Measurements from ENCODE around the gene NCKAP5. TPM values are rescaled to one million over a fixed set of nuclear protein-coding genes. Genes with fewer than 3 reads are reported as not detected.

Gene NCKAP5
- total and polyA plus RNA-seq, 4 donors: 0.57 to 2.8 (median 2.4) TPM

DNA sequence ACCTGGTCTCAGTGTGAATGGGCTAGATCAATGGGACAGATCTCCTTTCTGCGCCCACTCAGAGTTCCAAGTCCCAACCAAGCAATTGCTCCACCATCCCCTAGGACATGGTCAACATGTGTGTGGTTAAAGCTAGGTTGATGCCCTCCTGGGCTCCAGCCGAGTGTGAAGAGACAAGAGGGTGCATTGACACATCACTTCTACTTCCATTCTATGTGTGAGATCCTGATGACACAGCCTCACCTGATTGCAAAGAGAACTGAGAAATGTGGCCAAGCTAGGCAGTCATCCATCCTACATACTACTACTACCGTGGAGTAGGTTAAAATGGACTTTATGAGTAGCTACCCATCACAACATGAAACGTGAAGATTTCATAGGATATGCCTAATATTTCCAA is 106.8 kb downstream of the NCKAP5 start:
- Histone ChIP-seq H3K4me1 (ENCODE audit: control insufficient read depth in 4 of 4, insufficient read depth in 4 of 4, low read length in 3 of 4) (no peaks in the 10 kb centered on the region), H3K27me3 (ENCODE audit: control insufficient read depth in 4 of 4, insufficient read depth in 4 of 4, low read length in 3 of 4) (no peaks in the 10 kb centered on the region), H3K9ac (ENCODE audit: low read depth in 1 of 2, low read length in 2 of 2) (no peak overlapping the region), H3K36me3 (ENCODE audit: control insufficient read depth in 4 of 4, insufficient read depth in 3 of 4, low read depth in 1 of 4, low read length in 3 of 4) (no peaks in the 10 kb centered on the region), H3K4me3 (ENCODE audit: low read depth in 1 of 3, low read length in 3 of 3) (no peak overlapping the region), H3K9me3 (ENCODE audit: control insufficient read depth in 4 of 4, low read length in 3 of 4) (no peaks in the 10 kb centered on the region), H3K27ac (ENCODE audit: low read depth in 1 of 2, low read length in 2 of 2) (no peak overlapping the region)
- whole genome bisulfite sequencing: 88% methylated on average over 4 of the region's 4 CpGs
- TF ChIP-seq GABPA (IDR thresholded peaks at IDR 0.05 in 1 of 2, conservative IDR thresholded peaks at IDR 0.05 in 1 of 2): no peak
- no peak for TF ChIP-seq TAF1 (conservative IDR thresholded peaks at IDR 0.05)
- no peak for TF ChIP-seq NR2F2 (IDR thresholded peaks at IDR 0.05)
- TF ChIP-seq JUND (IDR thresholded peaks at IDR 0.05): no peak
- TF ChIP-seq HNF4A (conservative IDR thresholded peaks at IDR 0.05): no peak
- TF ChIP-seq, protein P1, sequence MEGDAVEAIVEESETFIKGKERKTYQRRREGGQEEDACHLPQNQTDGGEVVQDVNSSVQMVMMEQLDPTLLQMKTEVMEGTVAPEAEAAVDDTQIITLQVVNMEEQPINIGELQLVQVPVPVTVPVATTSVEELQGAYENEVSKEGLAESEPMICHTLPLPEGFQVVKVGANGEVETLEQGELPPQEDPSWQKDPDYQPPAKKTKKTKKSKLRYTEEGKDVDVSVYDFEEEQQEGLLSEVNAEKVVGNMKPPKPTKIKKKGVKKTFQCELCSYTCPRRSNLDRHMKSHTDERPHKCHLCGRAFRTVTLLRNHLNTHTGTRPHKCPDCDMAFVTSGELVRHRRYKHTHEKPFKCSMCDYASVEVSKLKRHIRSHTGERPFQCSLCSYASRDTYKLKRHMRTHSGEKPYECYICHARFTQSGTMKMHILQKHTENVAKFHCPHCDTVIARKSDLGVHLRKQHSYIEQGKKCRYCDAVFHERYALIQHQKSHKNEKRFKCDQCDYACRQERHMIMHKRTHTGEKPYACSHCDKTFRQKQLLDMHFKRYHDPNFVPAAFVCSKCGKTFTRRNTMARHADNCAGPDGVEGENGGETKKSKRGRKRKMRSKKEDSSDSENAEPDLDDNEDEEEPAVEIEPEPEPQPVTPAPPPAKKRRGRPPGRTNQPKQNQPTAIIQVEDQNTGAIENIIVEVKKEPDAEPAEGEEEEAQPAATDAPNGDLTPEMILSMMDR (IDR thresholded peaks at IDR 0.05; ENCODE audit: low read depth, low read length, missing input control): no peak
- TF ChIP-seq YY1 (IDR thresholded peaks at IDR 0.05): no peak
- no peak for TF ChIP-seq SP1 (IDR thresholded peaks at IDR 0.05)
- TF ChIP-seq, protein P2, sequence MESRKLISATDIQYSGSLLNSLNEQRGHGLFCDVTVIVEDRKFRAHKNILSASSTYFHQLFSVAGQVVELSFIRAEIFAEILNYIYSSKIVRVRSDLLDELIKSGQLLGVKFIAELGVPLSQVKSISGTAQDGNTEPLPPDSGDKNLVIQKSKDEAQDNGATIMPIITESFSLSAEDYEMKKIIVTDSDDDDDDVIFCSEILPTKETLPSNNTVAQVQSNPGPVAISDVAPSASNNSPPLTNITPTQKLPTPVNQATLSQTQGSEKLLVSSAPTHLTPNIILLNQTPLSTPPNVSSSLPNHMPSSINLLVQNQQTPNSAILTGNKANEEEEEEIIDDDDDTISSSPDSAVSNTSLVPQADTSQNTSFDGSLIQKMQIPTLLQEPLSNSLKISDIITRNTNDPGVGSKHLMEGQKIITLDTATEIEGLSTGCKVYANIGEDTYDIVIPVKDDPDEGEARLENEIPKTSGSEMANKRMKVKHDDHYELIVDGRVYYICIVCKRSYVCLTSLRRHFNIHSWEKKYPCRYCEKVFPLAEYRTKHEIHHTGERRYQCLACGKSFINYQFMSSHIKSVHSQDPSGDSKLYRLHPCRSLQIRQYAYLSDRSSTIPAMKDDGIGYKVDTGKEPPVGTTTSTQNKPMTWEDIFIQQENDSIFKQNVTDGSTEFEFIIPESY (IDR thresholded peaks at IDR 0.05): no peak
- TF ChIP-seq, protein P3, sequence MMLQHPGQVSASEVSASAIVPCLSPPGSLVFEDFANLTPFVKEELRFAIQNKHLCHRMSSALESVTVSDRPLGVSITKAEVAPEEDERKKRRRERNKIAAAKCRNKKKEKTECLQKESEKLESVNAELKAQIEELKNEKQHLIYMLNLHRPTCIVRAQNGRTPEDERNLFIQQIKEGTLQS (IDR thresholded peaks at IDR 0.05): no peak
- TF ChIP-seq FOXA1 (IDR thresholded peaks at IDR 0.05): no peak
- no peak for TF ChIP-seq EGR1 (IDR thresholded peaks at IDR 0.05; ENCODE audit: low read depth in 2 of 2)
- TF ChIP-seq, protein P4, sequence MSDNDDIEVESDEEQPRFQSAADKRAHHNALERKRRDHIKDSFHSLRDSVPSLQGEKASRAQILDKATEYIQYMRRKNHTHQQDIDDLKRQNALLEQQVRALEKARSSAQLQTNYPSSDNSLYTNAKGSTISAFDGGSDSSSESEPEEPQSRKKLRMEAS (IDR thresholded peaks at IDR 0.05): no peak
- no peak for TF ChIP-seq RAD21 (IDR thresholded peaks at IDR 0.05)
- no peak for TF ChIP-seq HNF4G (IDR thresholded peaks at IDR 0.05)
- no peak for DNase-seq (ENCODE audit: low spot score)

DNA sequence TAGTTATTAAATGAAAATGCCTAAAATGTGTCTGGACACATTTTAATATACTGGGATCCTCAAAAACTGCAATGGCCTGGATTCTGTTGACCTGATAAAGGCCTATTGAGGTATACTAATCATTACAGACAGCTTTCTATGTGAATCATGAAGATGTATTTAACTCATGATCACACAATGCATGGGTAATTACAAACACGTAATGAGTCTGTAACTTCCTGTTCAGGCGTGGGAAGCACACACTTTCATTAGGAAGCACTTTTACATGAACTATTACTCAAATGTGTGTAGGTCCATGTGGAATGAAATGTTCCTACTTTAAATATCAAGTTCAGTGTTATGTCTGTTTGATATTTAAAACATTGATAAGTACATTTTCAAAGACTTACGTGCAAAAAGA is 108.7 kb downstream of the NCKAP5 start:
- Histone ChIP-seq H3K36me3 (ENCODE audit: control insufficient read depth in 4 of 4, insufficient read depth in 3 of 4, low read depth in 1 of 4, low read length in 3 of 4) (no peaks in the 10 kb centered on the region), H3K9ac (ENCODE audit: low read depth in 1 of 2, low read length in 2 of 2) (no peak overlapping the region), H3K27me3 (ENCODE audit: control insufficient read depth in 4 of 4, insufficient read depth in 4 of 4, low read length in 3 of 4) (no peaks in the 10 kb centered on the region), H3K27ac (ENCODE audit: low read depth in 1 of 2, low read length in 2 of 2) (no peak overlapping the region), H3K9me3 (ENCODE audit: control insufficient read depth in 4 of 4, low read length in 3 of 4) (no peaks in the 10 kb centered on the region), H3K4me1 (ENCODE audit: control insufficient read depth in 4 of 4, insufficient read depth in 4 of 4, low read length in 3 of 4) (no peaks in the 10 kb centered on the region), H3K4me3 (ENCODE audit: low read depth in 1 of 3, low read length in 3 of 3) (no peak overlapping the region)
- DNase-seq (ENCODE audit: low spot score): no peak
- 92% methylated on average over 3 of the region's 3 CpGs for WGBS
- TF ChIP-seq, protein P5, sequence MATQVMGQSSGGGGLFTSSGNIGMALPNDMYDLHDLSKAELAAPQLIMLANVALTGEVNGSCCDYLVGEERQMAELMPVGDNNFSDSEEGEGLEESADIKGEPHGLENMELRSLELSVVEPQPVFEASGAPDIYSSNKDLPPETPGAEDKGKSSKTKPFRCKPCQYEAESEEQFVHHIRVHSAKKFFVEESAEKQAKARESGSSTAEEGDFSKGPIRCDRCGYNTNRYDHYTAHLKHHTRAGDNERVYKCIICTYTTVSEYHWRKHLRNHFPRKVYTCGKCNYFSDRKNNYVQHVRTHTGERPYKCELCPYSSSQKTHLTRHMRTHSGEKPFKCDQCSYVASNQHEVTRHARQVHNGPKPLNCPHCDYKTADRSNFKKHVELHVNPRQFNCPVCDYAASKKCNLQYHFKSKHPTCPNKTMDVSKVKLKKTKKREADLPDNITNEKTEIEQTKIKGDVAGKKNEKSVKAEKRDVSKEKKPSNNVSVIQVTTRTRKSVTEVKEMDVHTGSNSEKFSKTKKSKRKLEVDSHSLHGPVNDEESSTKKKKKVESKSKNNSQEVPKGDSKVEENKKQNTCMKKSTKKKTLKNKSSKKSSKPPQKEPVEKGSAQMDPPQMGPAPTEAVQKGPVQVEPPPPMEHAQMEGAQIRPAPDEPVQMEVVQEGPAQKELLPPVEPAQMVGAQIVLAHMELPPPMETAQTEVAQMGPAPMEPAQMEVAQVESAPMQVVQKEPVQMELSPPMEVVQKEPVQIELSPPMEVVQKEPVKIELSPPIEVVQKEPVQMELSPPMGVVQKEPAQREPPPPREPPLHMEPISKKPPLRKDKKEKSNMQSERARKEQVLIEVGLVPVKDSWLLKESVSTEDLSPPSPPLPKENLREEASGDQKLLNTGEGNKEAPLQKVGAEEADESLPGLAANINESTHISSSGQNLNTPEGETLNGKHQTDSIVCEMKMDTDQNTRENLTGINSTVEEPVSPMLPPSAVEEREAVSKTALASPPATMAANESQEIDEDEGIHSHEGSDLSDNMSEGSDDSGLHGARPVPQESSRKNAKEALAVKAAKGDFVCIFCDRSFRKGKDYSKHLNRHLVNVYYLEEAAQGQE (IDR thresholded peaks at IDR 0.05): no peak
- no peak for TF ChIP-seq JUND (IDR thresholded peaks at IDR 0.05)
- TF ChIP-seq RAD21 (IDR thresholded peaks at IDR 0.05): no peak
- no peak for TF ChIP-seq FOXA1 (IDR thresholded peaks at IDR 0.05)
- no peak for TF ChIP-seq HNF4A (conservative IDR thresholded peaks at IDR 0.05)
- no peak for TF ChIP-seq YY1 (IDR thresholded peaks at IDR 0.05)
- TF ChIP-seq, protein P4 (IDR thresholded peaks at IDR 0.05): no peak
- TF ChIP-seq, protein P2 (IDR thresholded peaks at IDR 0.05): no peak
- TF ChIP-seq SP1 (IDR thresholded peaks at IDR 0.05): no peak
- TF ChIP-seq RXRA (IDR thresholded peaks at IDR 0.05): no peak
- TF ChIP-seq HNF4G (IDR thresholded peaks at IDR 0.05): no peak
- no peak for TF ChIP-seq EGR1 (IDR thresholded peaks at IDR 0.05; ENCODE audit: low read depth in 2 of 2)
- TF ChIP-seq FOXA2 (IDR thresholded peaks at IDR 0.05): no peak
- TF ChIP-seq, protein P1 (IDR thresholded peaks at IDR 0.05; ENCODE audit: low read depth, low read length, missing input control): no peak
- TF ChIP-seq TAF1 (conservative IDR thresholded peaks at IDR 0.05): no peak
- TF ChIP-seq, protein P3 (IDR thresholded peaks at IDR 0.05): no peak
- TF ChIP-seq NR2F2 (IDR thresholded peaks at IDR 0.05): no peak
- TF ChIP-seq GABPA (IDR thresholded peaks at IDR 0.05 in 1 of 2, conservative IDR thresholded peaks at IDR 0.05 in 1 of 2): no peak
